ENCODE measurements around the gene DPEP3.
A peak's percentile ranks its signal among the peaks of the same experiment; 100 is the strongest.

DPEP3 gene

GRCh38 chr16:67949645-67950044, 30.7 kb downstream of the DPEP3 start:
- DNase-seq (ENCODE audit: low spot score) = no peak
- Histone ChIP-seq H3K4me3 (no peak overlapping the region), H3K27ac (no peak overlapping the region)
- no peak for TF ChIP-seq CTCF (IDR thresholded peaks at IDR 0.05)

GRCh38 chr16:67948015-67948414, 32.3 kb downstream of the DPEP3 start:
- Histone ChIP-seq H3K4me3 (no peak overlapping the region), H3K27ac (peak overlapping the region in 1 of 2 donors; percentile 89)
- no peak for TF ChIP-seq CTCF (IDR thresholded peaks at IDR 0.05)
- DNase-seq (ENCODE audit: low spot score) = no peak

GRCh38 chr16:67946966-67947558, 33.2 kb downstream of the DPEP3 start:
- no peak for TF ChIP-seq CTCF (IDR thresholded peaks at IDR 0.05)
- Histone ChIP-seq H3K4me3 (no peak overlapping the region), H3K27ac (peak overlapping the region in 1 of 2 donors; percentile 89)
- DNase-seq (ENCODE audit: low spot score) = no peak

- no peak overlapping the region for H3K4me3 ChIP-seq
- TF ChIP-seq CTCF (IDR thresholded peaks at IDR 0.05) = no peak
- peak overlapping the region in 1 of 2 donors; percentile 89 for H3K27ac ChIP-seq
- DNase-seq (ENCODE audit: low spot score) = no peak
Observed at GRCh38 chr16:67946128-67946569, 34.1 kb downstream of the DPEP3 start.

GRCh38 chr16:67945392-67945933, 34.8 kb downstream of the DPEP3 start:
- peak overlapping the region; percentile 44 to 89 for H3K27ac ChIP-seq
- no peak for DNase-seq (ENCODE audit: low spot score)
- H3K4me3 ChIP-seq = no peak overlapping the region
- TF ChIP-seq CTCF (IDR thresholded peaks at IDR 0.05) = no peak

GRCh38 chr16:67944690-67945391, 35.5 kb downstream of the DPEP3 start:
- no peak for TF ChIP-seq CTCF (IDR thresholded peaks at IDR 0.05)
- Histone ChIP-seq H3K27ac (peak overlapping the region; percentile 44 to 89), H3K4me3 (no peak overlapping the region)
- no peak for DNase-seq (ENCODE audit: low spot score)
